Muscle of arm (tissue), 12 donors: ENCODE results near the gene AFAP1. TPM values are rescaled to one million over a fixed set of nuclear protein-coding genes. Genes with fewer than 3 reads are reported as not detected.
"Not testable (repeated sequence)": the region's sequence is repeated elsewhere in the genome, so short reads cannot be mapped to it uniquely, and the experiment has no call there.

Experiments used
- DNase-seq: peaks from one replicate; pipeline ENCODE4 v3.0.0-alpha.2; 2013
- polyA plus RNA-seq, 12 donors: library from polyadenylated mRNA; unstranded; fragments of 120-200 nt; gene quantifications; one replicate each; pipeline ENCODE4 v1.2.1, GENCODE V29; 2013; ENCODE audit not compliant: insufficient read length in 12 of 12

The AFAP1 gene
- polyA plus RNA-seq, 12 donors, result 27.8 to 46.1 (median 33.4) TPM; not detected in 1

DNA sequence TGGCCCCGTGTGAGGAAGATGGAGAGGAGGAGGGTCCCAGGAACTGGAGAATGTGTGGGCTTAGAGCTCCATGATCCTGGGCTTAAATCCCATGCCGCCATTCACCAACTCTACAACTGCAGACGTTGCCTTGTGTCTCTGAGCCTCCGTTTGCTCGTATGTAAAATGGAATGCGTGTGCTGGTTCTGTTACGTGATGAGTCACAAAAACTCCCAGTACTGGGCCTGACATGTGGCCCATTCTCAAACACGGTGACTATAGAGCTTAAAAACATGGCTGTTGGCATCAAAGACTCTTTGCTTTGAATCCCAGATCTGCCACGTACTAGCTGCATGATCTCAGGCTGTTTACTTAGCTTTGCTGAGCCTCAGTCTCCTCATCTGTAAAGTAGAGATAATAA is 13.0 kb upstream of the AFAP1 start:
- DNase-seq, result no peak

DNA sequence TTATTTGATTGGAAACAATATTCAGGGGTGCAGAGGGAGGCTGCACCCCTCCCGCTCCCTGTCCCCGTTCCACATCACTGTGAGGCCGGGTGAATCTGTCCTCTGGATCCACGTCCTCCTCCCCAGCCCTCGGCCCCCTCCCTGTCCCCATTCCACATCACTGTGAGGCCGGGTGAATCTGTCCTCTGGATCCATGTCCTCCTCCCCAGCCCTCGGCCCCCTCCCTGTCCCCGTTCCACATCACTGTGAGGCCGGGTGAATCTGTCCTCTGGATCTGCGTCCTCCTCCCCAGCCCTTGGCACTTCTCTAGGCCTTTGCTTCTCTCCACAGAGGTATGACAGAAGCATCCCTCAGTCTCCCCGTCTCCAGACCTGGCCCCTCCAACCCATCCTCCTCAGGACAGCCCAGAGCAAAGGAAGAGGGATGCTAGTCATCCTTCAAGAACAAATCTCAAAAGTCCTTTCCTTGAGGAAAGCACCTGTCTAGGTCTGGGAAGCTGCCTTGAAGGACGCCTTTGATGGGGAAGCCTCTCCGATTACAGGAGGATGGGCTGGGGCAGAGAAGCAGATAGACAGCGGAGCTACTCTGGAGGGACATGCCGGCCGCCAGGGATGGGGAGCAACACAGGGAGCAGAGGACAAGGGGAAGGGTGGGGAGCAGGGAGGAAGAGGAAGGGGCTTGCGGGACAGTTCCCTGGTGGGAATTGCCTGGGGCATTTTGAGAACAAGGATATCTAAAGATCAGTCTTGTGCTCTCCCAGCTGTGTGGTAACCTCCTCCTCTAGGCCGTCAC is 10.8 kb upstream of the AFAP1 start:
- DNase-seq, result no peak

DNA sequence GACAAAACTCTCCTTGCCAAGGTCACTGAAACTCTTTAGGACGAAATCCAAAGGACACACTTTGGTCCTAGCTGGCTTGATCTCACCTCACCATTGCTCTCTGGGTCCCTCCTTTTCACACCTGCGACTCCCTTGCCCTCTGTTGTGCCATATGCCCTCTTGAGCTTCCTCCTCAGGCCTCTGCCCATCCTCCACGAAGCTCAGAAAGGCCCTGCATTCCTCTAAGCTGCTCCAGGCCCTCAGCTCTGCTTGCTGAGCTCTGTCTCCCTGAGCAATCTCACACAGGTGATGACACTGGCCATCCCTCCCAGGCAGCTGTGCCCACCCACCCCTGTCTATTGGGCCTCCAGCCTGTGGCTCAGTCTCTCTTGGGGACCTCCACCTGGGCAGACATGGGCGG is 10.1 kb upstream of the AFAP1 start:
- DNase-seq, result no peak

DNA sequence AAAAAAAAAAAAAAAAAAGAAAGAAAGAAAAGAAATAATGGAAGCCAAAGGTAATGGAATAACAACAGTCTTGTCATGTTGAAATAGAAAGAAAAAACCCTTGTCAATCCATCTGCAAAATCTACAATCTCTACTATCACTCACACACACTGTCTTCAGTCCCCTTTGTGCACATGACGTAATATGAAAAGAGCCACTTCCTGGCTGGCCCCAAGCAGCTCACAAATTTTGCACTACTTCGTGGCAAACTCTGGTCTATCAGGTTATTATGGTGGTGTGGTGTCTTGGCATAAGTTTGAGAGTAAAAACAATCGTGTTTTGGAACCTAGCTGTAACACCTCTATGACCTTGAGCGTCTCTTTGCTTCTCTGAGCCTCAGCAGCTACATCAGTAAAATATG is 8.3 kb upstream of the AFAP1 start:
- no peak for DNase-seq

DNA sequence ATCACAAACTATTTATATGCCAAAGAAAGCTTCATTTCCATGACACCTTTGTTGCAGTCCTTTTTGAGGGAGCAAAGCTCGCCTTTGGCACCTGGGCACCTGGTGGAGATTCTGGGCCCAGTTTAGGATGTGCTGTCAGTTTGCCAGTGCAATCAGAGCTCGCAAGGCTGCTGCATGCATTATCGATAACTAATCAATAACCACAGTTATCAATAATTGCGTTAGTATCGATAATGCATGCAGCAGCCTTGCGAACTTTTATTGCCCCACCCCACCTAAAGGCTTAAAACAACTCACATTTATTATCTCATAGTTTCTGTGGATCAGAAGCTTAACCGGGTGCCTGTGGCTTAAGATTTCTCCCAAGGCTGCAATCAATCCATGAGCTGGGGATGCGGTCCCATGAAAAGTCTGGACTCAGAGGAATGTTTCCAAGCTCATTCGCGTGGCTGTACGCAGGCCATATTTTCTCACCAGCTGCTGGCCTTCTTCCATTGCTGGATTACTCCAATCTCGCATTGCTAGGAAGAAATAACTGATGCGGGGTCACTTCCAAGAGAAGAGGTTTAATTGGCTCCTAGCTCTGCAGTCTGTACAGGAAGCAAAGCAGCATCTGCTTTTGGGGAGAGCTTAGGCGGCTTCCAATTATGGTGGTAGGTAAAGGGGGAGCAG is 6.2 kb upstream of the AFAP1 start:
- no peak for DNase-seq

DNA sequence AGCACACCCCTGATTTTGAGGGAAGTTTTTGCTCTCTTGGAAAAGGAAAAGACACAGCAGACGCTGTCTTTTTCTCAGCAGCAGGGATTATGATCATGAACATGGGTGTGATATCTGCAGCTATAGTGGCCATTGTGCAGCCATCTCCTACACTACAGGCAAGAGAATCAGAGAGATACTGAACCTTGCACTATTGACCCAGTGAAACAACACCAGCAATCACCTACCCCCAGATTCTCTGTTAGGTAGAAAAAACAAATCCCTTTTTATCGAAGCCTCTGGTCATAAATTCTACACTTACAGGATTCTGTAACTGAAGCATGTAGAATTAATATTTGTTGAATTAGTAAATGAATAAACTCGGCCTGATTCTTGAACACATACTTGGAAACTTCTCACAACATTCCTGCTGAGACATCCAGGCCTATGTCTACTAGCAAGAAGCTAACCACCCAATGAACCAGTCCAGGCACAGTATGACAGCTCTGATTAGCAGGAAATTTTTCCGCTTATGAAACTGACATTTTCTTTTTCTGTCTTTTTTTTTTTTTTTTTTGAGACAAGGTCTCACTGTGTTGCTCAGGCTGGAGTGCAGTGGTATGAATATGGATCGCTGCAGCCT is 5.0 kb upstream of the AFAP1 start:
- DNase-seq, result no peak

DNA sequence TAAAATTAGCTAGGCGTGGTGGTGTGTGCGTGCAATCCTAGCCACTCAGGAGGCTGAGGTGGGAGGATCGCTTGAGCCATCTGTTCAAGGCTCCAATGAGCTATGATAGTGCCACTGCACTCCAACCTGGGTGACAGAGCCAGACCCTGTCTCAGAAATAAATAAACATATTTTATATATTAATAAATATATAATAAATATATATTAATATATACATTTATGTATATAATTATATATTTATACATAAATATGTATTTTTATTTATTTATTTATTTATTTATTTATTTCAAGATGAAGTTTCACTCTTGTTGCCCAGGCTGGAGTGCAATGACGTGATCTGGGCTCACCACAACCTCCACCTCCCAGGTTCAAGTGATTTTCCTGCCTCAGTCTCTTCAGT is 4.0 kb upstream of the AFAP1 start:
- not testable (repeated sequence) for DNase-seq

DNA sequence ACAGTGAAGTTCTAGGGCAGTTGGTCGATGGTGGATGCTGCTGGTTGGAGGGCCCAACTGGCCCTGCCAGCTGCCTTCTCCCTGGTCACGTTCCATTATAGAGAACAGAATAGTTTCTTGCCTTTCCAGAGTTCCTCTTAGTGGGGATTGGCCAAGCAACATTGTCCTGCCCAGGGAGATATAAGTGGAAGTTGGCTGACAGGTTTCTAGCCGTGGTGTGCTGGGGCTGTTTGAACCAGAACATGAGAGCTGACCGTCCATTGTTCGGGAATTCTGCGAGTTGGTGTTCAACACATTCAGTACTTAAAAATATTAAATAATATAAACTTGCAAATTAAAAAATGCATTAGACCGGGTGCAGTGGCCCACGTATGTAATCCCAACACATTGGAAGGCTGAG is 3.5 kb upstream of the AFAP1 start:
- DNase-seq, result no peak

DNA sequence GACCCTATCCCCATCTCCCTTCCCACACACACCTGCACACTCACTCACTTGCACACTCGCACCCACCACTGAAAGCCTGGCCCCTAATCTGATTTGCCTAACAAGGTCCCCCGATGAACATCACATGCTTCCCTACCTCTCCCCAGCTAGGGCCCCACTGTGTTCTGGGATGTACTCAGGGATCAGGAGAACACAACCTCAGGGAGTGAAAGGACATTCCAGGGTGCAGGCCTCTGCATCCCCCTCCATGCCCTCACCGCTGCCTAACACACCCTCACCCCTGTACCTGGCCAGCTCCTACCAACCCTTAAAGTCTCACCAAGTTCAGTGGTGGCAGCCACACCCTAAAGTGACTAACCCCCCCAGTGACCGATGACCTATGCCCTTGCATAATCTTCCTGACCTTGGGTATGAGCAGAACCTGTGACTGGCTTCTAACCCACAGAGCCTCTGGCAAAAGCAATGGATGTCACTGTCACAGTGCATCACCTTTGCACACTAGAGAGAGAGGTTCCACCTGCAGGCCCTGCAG is 2.4 kb upstream of the AFAP1 start:
- no peak for DNase-seq

DNA sequence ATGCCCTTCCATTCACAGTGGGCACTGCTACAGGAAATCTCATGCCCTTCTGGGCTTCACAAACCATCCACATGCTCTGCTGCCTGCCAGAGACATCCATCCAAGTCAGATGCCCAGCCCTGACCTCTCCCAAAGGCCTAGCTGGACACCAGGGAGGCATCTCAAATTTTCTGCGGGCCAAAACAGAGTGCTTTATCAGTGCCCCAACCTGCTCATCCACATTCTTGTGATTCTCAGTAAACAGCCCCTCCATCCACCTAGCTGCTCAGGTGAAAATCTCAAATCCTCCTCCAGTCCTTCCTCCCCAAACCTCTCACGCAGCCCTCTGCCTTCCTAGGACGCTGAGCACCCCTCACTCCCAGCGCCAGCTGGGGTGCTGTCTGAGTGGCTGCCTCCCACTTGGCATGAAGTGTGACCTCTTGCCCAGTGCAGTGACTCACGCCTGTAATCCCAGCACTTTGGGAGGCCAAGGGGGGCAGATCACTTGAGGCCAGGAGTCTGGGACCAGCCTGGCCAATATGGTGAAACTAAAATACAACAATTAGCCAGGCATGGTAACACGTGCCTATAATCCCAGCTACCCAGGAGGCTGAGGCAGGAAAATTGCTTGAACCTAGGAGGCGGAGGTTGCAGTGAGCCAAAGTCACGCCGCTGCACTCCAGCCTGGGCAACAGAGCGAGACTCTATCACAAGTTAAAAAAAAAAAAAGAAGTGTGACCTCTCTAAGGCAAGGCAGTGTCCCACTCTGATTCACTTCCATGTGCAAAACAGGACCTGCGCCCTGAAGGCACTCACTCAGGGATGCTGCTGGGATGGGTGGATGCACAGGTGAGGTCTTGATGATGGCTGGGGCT is 1.7 kb upstream of the AFAP1 start:
- no peak for DNase-seq

DNA sequence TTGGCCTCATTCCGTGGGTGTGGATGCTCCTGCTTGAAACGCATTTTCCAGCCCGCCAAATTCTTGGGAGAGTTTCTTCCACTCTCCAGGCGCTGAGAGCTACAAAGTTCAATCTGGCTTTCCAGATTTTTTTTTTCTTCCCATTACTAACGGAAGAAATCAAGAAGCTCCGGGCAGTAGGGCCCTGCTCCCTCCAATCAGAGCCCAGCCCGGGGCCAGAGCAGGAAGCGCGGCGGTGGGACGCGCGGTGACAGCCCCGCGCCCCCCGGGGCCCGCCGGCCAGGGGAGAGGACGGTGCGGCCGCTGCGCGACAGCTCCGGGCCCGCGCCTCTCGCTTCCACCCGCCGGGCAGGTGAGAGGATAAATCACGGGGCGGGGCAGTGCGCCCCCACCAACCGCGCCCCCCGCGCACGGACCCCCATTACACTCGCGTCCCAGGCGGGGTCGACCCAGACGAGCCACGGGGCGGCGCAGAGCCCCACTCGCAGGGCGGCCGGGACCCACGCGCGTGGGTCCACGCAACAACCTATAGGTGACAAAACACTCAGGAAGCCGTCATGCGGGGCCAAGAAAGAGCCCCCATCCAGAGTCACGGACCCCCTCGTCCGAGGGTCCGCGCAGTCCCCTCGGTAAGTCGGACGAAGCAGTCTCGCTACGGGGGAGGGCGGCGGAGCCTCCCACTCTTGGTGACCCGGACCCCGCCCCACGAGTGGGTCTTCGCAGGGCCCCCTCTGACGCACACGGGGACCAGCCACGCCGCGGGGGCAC is 868 bp downstream of the AFAP1 start:
- no peak for DNase-seq

DNA sequence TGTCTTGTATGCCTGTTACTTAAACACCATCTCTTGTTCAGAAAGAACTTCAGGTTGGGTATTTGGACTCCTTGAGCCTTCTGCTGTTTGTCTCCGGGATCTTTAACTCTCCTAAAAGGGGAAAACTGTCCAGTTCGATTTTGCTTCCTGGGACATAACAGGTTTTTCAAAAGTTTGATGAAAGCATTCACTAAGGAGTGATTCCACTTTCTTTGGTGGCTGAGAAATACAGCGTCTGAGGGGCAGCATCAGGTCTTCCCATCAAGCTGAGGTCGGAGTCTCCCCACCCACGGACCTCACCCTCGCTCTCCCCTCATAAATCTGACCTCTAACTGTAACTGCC is 1.4 kb downstream of the AFAP1 start:
- DNase-seq, result peak; percentile 63

DNA sequence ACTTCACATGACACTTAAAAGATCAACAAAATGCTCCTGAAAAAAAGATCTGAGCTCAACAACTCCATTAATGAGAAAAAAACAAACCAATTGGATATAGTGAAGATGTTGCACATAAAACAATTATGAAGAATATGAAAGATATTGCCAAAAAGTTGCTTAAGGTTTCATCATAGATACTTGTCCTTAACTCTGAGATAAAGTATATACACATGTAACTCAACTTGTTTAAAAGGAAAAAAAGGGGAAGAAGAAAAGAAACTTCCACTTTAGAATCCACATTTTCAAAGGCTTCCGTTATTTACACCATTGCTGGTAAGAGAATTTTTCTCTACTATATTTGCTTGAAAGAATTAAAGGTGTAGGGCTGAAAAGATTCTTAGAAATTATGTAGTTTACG is 2.7 kb downstream of the AFAP1 start:
- DNase-seq, result no peak

DNA sequence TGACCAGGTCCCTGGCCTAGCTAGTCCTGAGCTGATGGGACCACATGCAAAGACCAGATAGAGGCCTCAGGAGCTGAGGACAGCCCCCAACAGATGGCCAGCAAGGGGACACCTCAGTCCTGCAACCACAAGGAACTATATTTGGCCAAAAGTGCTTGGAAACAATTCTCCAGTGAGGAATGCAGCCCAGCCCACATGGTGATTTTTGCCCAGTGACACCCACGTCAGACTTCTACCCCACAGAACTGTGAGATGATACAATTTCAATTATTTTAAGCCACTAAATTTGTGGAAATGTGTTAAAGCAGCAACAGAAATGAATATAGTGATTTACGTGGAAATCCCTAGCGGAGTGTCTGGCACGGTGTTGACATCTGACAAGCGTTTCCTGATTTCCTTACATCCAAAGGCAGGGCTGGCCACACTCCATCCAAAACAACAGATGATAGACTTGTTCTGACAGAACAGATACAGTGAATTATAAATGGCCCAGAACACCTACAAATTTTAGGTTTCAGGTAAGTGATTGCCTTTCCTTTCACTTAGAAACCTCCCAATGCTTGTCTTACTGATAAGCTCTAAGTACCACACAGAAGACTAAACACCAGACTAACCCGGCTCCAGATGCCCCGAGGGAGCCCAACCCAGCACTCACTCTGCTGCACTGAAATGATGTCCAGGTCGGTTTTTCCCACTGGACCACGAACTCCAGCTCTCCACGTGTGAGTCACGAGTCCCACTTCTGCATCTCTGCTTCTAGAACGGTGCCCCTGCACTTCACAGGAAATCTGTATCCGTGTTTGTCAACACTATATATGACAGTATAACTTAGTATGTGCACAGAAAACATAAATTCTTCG is 5.8 kb downstream of the AFAP1 start:
- DNase-seq, result no peak

DNA sequence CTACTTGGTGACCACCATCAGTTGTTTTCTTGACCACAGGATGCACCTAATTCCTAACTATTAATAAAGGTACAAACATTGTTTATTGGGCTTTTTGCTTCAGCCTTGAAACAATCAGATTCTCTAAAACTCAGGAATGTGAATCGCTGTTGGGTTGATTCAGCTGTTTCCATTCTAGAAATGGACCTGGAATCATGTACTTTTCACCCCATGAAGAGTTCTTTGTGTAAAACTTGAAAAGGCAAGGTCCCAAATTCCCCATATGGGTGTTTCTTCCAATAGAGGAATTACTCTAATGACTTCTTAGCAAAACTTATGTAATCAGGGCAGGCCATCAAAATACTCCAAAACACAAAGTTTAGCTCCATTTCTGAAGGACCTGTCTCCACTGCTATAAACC is 7.4 kb downstream of the AFAP1 start:
- DNase-seq, result no peak

DNA sequence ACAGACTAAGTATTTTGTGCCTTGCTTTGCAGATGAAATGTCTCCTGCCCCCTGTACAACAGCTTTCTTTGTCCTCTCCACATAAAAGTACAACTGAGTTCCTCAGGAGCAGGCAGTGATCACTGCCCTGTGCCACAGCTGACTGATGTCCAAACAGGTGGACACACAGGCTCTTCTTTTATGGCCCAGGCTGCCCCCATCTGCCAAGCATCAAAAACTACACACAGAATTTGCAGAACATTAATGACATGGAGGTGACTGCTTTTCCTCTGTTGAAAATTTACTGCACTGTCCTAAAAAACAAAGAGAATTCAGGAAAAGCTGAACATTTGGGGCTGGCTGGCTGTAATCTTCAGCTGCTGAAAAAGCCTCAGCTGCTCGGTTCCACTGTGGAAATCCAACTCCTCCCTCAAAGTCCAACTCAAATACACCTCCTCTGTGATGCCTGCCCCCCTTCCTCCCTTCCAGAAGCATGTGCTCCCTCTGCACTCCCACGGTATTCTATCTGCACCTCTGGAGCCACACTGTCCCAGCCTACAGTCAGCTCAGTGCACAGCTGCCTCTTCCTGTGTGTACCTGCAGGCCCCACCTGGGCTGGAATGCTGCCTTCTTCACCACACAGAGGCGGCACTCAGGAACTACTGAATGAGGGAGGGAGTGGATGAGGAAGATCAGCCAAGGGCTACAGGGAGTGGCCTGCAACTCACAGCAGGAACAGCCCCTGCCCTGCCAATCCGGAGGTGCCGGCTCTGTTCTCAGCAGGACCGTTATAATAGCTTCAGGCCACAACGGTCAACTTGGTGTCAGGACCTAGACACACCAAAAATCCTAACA is 10.3 kb downstream of the AFAP1 start:
- DNase-seq, result no peak

DNA sequence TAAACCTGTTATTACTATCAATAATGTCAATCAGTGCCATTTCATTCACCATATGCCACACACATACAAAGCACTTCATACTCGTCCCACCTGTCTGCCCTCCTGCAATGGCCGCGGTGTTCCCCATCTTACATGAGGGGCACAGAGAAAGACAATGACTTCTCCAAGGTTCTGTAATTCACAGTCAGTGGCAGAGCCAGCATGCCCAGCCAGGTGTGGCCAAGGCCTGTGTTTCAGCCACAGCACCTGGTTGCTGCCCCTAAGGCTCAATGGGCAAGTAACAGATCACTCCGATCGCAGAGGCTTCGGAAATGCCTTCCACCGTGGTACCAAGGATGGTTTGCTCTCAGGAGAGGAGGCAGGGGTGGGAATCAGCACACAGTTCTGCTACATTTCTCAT is 10.9 kb downstream of the AFAP1 start:
- no peak for DNase-seq

DNA sequence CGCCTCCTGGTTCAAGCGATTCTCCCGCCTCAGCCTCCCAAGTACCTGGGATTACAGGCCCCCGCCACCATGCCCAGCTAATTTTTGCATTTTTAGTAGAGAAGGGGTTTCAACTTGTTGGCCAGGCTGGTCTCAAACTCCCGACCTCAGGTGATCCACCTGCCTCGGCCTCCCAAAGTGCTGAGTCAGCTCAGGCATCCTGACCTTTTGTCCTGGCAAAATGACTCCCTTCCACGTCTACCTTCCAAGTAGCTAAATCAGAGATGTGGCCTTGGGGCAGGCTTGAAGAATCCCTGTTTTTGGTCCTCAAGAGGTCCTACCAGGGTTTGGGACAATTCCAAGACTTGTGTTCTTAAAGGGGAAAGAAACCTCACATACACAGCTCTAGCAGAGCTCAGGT is 12.8 kb downstream of the AFAP1 start:
- no peak for DNase-seq

DNA sequence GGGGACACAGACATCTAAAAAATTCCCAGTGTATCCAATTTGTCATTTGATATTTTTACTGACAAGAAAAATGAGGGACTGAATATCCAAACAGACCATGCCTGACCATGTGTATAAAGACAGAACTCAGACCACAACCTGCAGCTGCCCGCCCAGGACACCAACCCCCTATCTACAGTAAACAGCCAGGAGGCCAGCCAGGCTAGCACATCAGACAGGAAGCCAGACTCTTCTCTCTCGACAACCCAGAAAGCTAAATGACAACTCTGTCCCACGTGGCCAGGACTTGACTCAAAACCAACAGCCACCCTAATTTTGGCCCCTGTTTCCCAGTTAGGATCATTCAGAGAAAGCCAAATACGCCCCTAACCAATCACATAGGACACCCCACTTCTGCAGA is 15.1 kb downstream of the AFAP1 start:
- DNase-seq, result no peak
